RWPE2 (cell line): ENCODE results near the gene OPN3.

Experiments
- ATAC-seq: fragments of 200-7000 bp; cut with Tn5 transposase; 3 replicates; pipeline ENCODE4 v1.9.1; 2021; ENCODE audit warnings: low read depth
- DNase-seq: peaks from one replicate; pipeline ENCODE4 v3.0.0-alpha.2; 2020; ENCODE audit warnings: low spot score
- H3K27ac ChIP-seq: fragments of 450-650 bp; 2 replicates; pipeline ENCODE4 v1.5.1; 2017; ENCODE audit warnings: mild to moderate bottlenecking; ENCODE audit not compliant: poor library complexity, severe bottlenecking
- H3K27me3 ChIP-seq: fragments of 250-450 bp; sonication (Bioruptor Pico); 2 replicates; pipeline ENCODE4 v1.5.1; 2021; ENCODE audit warnings: mild to moderate bottlenecking, moderate library complexity; ENCODE audit not compliant: insufficient read depth, poor library complexity, severe bottlenecking
- H3K36me3 ChIP-seq: fragments of 250-450 bp; sonication (Bioruptor Pico); 2 replicates; pipeline ENCODE4 v1.5.1; 2020; ENCODE audit warnings: low read depth, mild to moderate bottlenecking, moderate library complexity
- H3K4me1 ChIP-seq: fragments of 250-450 bp; sonication (Bioruptor Pico); 2 replicates; pipeline ENCODE4 v1.5.1; 2021; ENCODE audit warnings: mild to moderate bottlenecking, moderate library complexity; ENCODE audit not compliant: insufficient read depth, poor library complexity, severe bottlenecking
- H3K4me3 ChIP-seq: fragments of 250-450 bp; sonication (Bioruptor Pico); 2 replicates; pipeline ENCODE4 v1.5.1; 2021; ENCODE audit warnings: mild to moderate bottlenecking, moderate library complexity; ENCODE audit not compliant: severe bottlenecking
- H3K9me3 ChIP-seq: fragments of 250-450 bp; sonication (Bioruptor Pico); 2 replicates; pipeline ENCODE4 v1.5.1; 2021; ENCODE audit warnings: mild to moderate bottlenecking, moderate library complexity; ENCODE audit not compliant: severe bottlenecking
- TF ChIP-seq, protein P1 (sequence below): fragments of 450-650 bp; IDR thresholded peaks from one replicate; pipeline ENCODE4 v1.5.1; 2017; ENCODE audit warnings: mild to moderate bottlenecking, moderate library complexity; ENCODE audit not compliant: poor library complexity, severe bottlenecking

The OPN3 gene

DNA sequence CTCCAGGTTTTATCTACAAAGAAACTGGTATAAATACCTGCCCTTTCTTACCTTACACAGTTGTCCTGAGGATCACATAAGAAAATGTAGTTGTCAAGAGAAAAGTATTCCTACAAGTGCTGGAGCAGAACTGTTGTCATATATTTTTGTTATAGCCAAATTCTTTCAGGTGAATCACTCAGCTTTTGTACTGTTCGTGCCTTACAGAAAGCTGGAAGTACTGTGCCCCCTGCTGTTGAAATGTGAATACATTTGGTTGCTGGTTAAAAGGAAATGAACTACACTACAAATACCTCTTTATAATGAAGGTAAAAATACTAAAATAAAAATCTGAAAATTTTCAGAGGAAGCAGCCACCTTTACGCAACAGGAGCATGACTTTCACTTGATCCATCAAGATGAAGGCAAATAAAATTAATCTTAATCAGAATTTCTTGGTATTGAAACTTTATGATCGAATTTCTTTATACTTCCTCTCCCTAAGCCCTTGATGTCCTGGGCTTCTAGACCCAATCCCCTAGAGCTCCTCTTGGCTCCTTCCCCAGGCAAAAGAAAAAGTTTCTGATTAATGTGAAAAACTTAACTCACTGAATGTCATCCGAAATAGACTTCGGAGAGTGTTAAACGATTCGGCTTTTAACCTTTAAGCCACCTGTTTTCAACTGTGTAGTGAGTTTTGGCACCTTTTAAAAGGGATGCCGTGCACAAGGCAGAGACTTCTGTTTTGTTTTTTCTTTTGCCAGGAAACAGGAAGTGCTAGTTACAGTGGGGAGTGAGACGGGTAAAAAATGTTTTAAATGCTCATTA is 12.5 kb downstream of the OPN3 start:
- DNase-seq (no peak), ATAC-seq (peak; percentile 54; the same call in 2 of the 3 replicates)
- H3K27ac ChIP-seq = no peak overlapping the region
- no peaks in the 10 kb centered on the region for H3K27me3 ChIP-seq
- no peaks in the 10 kb centered on the region for H3K9me3 ChIP-seq
- no peaks in the 10 kb centered on the region; the same call in none of the 2 replicates for H3K36me3 ChIP-seq
- no peaks in the 10 kb centered on the region for H3K4me1 ChIP-seq
- TF ChIP-seq, protein P1, sequence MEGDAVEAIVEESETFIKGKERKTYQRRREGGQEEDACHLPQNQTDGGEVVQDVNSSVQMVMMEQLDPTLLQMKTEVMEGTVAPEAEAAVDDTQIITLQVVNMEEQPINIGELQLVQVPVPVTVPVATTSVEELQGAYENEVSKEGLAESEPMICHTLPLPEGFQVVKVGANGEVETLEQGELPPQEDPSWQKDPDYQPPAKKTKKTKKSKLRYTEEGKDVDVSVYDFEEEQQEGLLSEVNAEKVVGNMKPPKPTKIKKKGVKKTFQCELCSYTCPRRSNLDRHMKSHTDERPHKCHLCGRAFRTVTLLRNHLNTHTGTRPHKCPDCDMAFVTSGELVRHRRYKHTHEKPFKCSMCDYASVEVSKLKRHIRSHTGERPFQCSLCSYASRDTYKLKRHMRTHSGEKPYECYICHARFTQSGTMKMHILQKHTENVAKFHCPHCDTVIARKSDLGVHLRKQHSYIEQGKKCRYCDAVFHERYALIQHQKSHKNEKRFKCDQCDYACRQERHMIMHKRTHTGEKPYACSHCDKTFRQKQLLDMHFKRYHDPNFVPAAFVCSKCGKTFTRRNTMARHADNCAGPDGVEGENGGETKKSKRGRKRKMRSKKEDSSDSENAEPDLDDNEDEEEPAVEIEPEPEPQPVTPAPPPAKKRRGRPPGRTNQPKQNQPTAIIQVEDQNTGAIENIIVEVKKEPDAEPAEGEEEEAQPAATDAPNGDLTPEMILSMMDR = peak; percentile 48
- no peak overlapping the region for H3K4me3 ChIP-seq

DNA sequence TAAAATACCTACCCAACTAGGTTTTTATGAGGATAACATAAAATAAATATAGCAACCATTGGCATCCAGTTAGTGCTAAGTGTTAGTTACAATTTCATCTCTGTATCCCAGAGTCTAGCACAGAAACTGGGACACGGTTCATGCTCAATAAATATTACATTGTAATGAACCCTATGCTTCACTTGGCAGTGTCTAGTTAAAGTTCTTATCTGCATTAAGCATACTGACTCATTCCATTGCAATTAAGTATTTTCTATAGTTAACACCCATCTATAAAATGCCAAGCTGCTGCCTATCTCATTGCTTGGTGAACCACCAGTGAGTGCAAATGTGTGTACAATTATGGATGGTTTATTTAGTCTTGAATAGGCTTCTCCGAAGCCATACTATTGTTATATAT is 15.2 kb downstream of the OPN3 start:
- Histone ChIP-seq H3K27me3 (no peaks in the 10 kb centered on the region), H3K27ac (no peak overlapping the region), H3K9me3 (no peaks in the 10 kb centered on the region), H3K4me1 (no peaks in the 10 kb centered on the region), H3K4me3 (no peak overlapping the region), H3K36me3 (no peaks in the 10 kb centered on the region; the same call in none of the 2 replicates)
- ATAC-seq = no peak
- DNase-seq = no peak
- TF ChIP-seq, protein P1 = no peak

GRCh38 chr1:241622669-241623068 is 17.5 kb downstream of the OPN3 start:
- Histone ChIP-seq H3K36me3 (no peaks in the 10 kb centered on the region; the same call in 1 of the 2 replicates), H3K27me3 (no peaks in the 10 kb centered on the region), H3K4me3 (no peak overlapping the region), H3K27ac (no peak overlapping the region), H3K4me1 (no peaks in the 10 kb centered on the region), H3K9me3 (no peaks in the 10 kb centered on the region)
- ATAC-seq = no peak
- TF ChIP-seq, protein P1 = no peak
- DNase-seq = no peak

DNA sequence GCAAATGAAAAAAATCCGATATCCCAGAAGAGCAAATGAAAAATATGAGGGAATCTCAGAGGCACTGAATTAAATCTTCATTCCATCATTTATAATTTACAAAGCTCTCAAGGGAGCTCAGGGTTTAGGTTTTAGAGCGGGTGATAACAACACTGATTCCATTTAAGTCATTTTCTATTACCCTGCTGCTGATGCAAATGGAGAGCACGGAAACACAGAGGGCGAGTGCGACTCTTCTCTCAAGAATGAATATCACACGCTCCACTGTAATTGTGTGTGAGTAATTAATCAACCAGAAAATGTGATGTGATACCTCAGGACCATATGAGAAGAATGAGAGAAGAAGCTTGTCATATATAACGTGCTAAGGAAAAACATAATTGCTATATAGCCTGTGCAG is 22.7 kb downstream of the OPN3 start:
- TF ChIP-seq, protein P1 = no peak
- DNase-seq (no peak), ATAC-seq (no peak)
- no peaks in the 10 kb centered on the region for H3K27me3 ChIP-seq
- H3K4me3 ChIP-seq = no peak overlapping the region
- no peaks in the 10 kb centered on the region for H3K36me3 ChIP-seq
- no peaks in the 10 kb centered on the region for H3K9me3 ChIP-seq
- H3K4me1 ChIP-seq = peaks cover 7% of the 10 kb centered on the region
- no peak overlapping the region for H3K27ac ChIP-seq
